Stimulated activated CD8-positive, alpha-beta memory T cell treated with anti-CD3 and anti-CD28 coated beads, Interleukin-15, amount 100 ng/mL, for 24 hours (primary cell): ENCODE measurements around the gene HEXIM1.
"Not testable (repeated sequence)": the region's sequence is repeated elsewhere in the genome, so short reads cannot be mapped to it uniquely, and the experiment has no call there.

Experiments
- DNase-seq: peaks from one replicate; pipeline ENCODE4 v3.0.0-alpha.2; 2020; ENCODE audit warnings: low read depth

The HEXIM1 gene

GRCh38 chr17:45114117-45114932, 34.0 kb upstream of the HEXIM1 start:
- DNase-seq, result no peak

GRCh38 chr17:45115015-45115625, 33.2 kb upstream of the HEXIM1 start:
- no peak for DNase-seq

- no peak for DNase-seq
These were observed 32.4 kb upstream of the HEXIM1 start for GRCh38 chr17:45115871-45116270.

GRCh38 chr17:45116434-45117016, 31.8 kb upstream of the HEXIM1 start:
- no peak for DNase-seq

GRCh38 chr17:45117334-45117733, 30.9 kb upstream of the HEXIM1 start:
- DNase-seq, result no peak

GRCh38 chr17:45117848-45118646, 30.2 kb upstream of the HEXIM1 start:
- no peak for DNase-seq

GRCh38 chr17:45118691-45119090, 29.6 kb upstream of the HEXIM1 start:
- no peak for DNase-seq

GRCh38 chr17:45119964-45120363, 28.3 kb upstream of the HEXIM1 start:
- DNase-seq, result no peak

GRCh38 chr17:45120558-45120957, 27.7 kb upstream of the HEXIM1 start:
- DNase-seq, result no peak

GRCh38 chr17:45121055-45121454, 27.2 kb upstream of the HEXIM1 start:
- no peak for DNase-seq

- no peak for DNase-seq
These were observed 25.1 kb upstream of the HEXIM1 start for GRCh38 chr17:45123076-45123770.

- no peak for DNase-seq
These were observed 24.1 kb upstream of the HEXIM1 start for GRCh38 chr17:45123930-45124796.

- DNase-seq, result not testable (repeated sequence)
These were observed 23.5 kb upstream of the HEXIM1 start for GRCh38 chr17:45124797-45125122.

- no peak for DNase-seq
These were observed 22.8 kb upstream of the HEXIM1 start for GRCh38 chr17:45125509-45125908.

GRCh38 chr17:45127207-45127547, 21.1 kb upstream of the HEXIM1 start:
- no peak for DNase-seq

GRCh38 chr17:45127548-45128300, 20.6 kb upstream of the HEXIM1 start:
- DNase-seq, result no peak

- DNase-seq, result no peak
These were observed 19.9 kb upstream of the HEXIM1 start for GRCh38 chr17:45128331-45128730.

- DNase-seq, result no peak
These were observed 19.3 kb upstream of the HEXIM1 start for GRCh38 chr17:45128989-45129388.

GRCh38 chr17:45129426-45129939, 18.8 kb upstream of the HEXIM1 start:
- DNase-seq, result no peak
